HG03135 (cell line): ENCODE measurements around the gene RBX1.
"Not testable (repeated sequence)": the region's sequence is repeated elsewhere in the genome, so short reads cannot be mapped to it uniquely, and the experiment has no call there.

Source experiments
- ATAC-seq: cut with Tn5 transposase; IDR thresholded peaks from one replicate; pipeline ENCODE4 v1.9.1; 2021; ENCODE audit warnings: mild to moderate bottlenecking, moderate library complexity; ENCODE audit not compliant: unreplicated experiment

Gene RBX1

GRCh38 chr22:40967111-40967760 is 16.1 kb downstream of the RBX1 start:
- ATAC-seq, result no peak

GRCh38 chr22:40972587-40972986 is 21.4 kb downstream of the RBX1 start:
- no peak for ATAC-seq

GRCh38 chr22:40973144-40973543 is 22.0 kb downstream of the RBX1 start:
- no peak for ATAC-seq

- no peak for ATAC-seq
Observed at GRCh38 chr22:40975366-40975765, 24.2 kb downstream of the RBX1 start.

- ATAC-seq, result no peak
Observed at GRCh38 chr22:40976866-40977700, 25.9 kb downstream of the RBX1 start.

DNA sequence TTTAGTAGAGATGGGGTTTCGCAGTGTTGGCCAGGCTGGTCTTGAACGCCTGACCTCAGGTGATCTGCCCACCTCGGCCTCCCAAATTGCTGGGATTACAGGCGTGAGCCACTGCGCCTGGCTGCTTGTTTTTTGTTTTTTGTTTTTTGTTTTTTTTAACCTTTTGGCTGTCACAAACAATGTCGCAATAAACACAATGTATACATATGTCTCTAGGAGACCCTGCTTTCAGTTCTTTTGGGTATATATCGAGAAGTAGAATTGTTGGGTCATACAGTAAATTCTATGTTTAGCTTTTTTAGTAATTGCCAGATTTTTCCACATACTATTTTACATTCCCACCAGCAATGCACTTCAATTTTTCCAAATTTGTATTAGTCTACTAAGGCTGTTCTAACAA is 28.0 kb downstream of the RBX1 start:
- no peak for ATAC-seq

DNA sequence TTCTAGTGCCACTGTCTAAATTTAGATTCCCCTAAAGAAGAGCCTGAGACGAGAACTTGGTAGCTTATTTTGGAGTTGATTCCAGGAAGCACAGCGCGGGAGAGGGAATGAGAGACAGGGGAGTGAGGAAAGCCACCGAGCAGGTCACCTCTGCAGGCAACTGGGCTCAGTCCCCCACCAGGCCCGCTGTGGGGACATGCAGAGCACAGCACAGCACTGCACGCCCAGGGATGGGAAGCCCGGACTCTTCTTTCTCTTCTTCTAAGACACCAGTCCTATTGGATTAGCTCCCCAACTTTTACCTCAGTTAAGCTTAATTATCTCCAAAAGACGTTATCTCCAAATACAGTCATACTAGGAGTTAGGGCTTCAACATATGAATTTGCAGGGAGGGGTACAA is 28.7 kb downstream of the RBX1 start:
- no peak for ATAC-seq

DNA sequence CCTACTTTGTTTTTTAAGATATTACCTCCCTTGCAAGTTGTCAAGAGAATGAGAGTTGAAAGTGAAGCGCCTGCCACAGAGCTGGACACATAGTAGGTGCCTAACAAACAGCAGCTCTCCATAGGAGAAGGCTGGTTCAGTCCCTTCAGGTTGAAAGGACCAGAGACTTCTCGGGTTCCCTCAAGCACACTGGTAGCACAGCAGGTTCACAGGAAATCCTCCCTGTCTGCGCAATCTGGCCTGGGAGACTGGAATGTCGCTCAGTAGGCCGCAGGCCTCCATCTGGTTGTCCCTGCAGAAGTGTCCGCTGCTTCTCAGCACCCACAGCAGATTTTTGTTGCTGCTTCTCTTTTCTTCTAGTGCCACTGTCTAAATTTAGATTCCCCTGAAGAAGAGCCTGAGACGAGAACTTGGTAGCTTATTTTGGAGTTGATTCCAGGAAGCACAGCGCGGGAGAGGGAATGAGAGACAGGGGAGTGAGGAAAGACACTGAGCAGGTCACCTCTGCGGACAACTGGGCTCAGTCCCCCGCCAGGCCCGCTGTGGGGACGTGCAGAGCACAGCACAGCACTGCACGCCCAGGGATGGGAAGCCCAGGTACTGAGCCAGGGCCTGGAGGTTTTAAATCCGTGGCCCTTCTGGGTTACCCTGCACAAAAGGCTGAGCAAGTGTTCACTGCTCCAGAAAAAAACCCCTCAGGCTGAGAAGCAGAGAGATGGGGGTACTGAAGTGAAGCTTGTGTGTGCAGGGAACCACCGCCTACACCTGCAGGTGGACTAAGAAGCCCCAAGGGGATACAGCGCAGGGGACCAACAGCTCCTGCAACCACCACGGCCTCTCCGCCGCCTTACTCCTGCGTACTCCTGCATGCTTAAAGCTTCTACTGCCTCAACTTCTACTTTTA is 31.6 kb downstream of the RBX1 start:
- ATAC-seq, result no peak

- ATAC-seq, result no peak
Observed at GRCh38 chr22:40991298-40991697, 40.1 kb downstream of the RBX1 start.

GRCh38 chr22:40995821-40996220 is 44.6 kb downstream of the RBX1 start:
- no peak for ATAC-seq

DNA sequence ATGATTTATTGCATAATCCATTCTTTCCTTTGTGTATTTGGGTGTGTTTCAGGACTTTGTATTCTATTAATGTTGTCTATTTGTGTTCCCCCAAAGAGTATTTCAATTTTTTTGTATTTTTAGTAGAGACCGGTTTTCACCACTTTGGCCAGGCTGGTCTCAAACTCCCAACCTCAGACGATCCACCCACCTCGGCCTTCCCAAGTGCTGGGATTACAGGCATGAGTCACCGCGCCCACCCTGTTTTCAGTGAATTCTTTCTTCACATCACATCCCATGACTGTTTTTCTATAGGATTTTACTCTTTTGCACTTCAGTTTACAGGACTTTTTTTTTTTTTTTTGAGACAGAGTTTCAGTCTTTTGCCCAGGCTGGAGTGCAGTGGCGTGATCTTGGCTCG is 46.3 kb downstream of the RBX1 start:
- ATAC-seq, result no peak

DNA sequence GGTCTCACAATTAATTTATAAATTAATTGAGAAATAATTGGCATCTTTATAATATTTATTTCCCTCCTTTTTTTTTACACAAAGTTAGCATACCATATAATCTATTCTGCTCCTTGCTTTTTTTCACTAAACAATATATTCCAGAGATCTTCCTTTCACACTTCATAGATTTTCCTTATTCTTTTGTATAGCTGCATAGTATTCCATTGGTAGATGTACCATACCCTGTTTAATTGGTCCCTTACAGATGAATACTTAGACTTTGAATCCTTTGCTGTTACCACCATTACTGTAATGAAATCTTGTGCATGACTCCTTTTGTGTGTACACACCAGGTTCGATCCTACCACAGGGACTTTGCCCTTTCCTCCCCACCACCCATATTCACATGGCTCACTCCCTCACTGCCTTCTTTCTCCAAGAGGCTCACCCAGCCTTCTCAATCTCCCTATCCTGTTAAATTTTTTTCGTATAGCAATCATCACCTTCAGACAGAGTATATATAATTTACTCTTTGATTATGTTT is 48.9 kb downstream of the RBX1 start:
- no peak for ATAC-seq

GRCh38 chr22:41000941-41001721 is 50.0 kb downstream of the RBX1 start:
- ATAC-seq, result no peak

DNA sequence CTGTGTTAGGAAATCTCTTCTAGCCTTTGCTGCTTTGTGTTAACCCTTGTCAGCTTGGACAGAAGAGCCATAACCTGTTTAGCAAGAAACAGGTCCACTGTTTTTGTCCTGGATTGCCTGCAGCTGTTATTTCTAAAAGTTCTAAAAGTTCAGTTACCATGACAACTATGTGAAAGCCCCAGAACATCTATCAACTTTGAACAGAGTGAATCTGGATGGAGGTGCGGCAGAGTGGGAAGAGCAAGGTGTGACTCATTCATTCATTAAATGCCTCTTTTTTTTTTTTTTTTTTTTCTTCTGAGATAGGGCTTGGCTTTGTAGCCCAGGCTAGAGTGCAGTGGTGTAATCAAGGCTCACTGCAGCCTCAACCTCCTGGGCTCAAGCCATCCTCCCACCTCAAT is 50.5 kb downstream of the RBX1 start:
- ATAC-seq, result no peak

DNA sequence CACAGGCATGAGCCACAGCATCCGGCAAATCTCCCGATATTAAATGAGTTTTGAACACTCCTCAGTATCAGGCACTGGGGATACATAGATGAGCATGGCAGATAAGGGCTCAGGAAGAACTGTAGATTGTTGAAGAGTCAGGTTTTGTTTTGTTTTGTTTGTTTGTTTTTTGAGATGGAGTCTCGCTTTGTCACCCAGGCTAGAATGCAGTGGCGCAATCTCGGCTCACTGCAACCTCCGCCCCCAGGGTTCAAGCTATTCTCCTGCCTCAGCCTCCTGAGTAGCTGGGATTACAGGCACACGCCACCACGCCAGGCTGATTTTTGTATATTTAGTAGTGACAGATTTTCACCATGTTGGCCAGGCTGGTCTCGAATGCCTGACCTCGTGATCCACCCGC is 51.2 kb downstream of the RBX1 start:
- not testable (repeated sequence) for ATAC-seq

GRCh38 chr22:41003066-41003465 is 51.9 kb downstream of the RBX1 start:
- ATAC-seq, result no peak

DNA sequence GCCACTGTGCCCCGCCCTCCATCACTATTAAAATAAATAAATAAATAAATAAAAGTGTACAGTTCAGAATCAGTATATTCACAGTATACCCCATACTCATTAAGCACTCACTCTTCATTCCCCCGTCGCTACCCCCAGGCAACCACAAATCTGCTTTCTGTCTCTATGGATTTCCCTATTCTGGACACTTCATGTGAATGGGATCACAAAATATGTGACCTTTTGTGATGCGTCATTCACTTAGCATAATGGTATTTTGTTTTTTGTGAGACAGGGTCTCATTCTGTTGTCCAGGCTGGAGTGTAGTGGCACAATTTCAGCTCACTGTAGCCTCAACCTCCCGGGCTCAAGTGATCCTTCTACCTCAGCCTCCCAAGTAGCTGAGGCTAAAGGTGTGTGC is 52.8 kb downstream of the RBX1 start:
- no peak for ATAC-seq

DNA sequence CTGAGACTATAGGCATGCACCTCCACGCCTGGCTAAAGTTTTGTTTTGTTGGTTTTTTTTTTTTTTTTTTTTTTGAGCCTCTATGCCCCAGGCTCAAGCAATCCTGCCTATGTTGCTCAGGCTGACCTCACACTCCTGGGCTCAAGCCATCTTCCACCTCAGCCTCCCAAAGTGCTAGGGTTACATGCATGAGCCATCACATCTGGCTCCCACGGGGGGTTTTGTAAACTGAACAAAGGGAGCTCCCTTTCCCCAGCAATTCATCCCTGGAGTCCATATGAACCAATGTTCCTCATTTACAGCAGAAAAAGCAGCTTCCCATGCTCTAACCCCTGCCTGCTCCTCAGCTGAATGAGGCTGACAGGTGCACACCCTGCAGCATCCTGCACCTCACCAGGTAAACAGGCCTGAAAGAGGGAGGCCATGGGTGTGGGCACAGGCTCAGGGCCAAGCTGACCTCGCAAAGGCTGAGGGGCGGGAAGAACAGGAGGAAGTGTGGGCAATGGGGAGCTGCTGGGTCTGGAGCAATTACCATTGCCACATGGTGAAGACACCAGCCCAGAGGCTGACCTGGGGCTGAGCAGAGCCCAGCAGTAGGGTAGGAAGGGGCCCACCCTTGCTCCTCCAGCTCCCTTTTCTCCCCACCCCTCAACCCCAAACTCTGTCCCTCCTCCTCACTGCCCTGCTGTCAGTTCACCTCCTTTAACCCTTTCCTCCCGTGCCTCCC is 58.2 kb downstream of the RBX1 start:
- ATAC-seq, result no peak

GRCh38 chr22:41015003-41015402 is 63.8 kb downstream of the RBX1 start:
- ATAC-seq, result no peak
